ENCODE measurements around the gene LPGAT1.
"Not testable (repeated sequence)": the region's sequence is repeated elsewhere in the genome, so short reads cannot be mapped to it uniquely, and the experiment has no call there.

Gene LPGAT1

GRCh38 chr1:211699059-211699458 is 131.5 kb downstream of the LPGAT1 start:
- DNase-seq = no peak

GRCh38 chr1:211698161-211699026 is 132.2 kb downstream of the LPGAT1 start:
- peak; percentile 67 to 82 (median 72) for DNase-seq

GRCh38 chr1:211697356-211697755 is 133.2 kb downstream of the LPGAT1 start:
- peak in 2 of 3 donors; percentile 12 to 32 for DNase-seq

GRCh38 chr1:211695135-211695816 is 135.3 kb downstream of the LPGAT1 start:
- DNase-seq = peak; percentile 65 to 68 (median 67)

- not testable (repeated sequence) for DNase-seq
Measured at GRCh38 chr1:211693911-211694310, 136.7 kb downstream of the LPGAT1 start.

All from suppressor macrophage treated with lipopolysaccharide for 1 hour (primary cell).